ENCODE data around the gene TNKS2. TPM values are rescaled to one million over a fixed set of nuclear protein-coding genes. Genes with fewer than 3 reads are reported as not detected.

The TNKS2 gene
- total and polyA plus RNA-seq, 2 of the 13 experiments (the other 11 are each of a cell fraction or from before 2014, with no cell fraction given), result 15.2 to 19.4 TPM

DNA sequence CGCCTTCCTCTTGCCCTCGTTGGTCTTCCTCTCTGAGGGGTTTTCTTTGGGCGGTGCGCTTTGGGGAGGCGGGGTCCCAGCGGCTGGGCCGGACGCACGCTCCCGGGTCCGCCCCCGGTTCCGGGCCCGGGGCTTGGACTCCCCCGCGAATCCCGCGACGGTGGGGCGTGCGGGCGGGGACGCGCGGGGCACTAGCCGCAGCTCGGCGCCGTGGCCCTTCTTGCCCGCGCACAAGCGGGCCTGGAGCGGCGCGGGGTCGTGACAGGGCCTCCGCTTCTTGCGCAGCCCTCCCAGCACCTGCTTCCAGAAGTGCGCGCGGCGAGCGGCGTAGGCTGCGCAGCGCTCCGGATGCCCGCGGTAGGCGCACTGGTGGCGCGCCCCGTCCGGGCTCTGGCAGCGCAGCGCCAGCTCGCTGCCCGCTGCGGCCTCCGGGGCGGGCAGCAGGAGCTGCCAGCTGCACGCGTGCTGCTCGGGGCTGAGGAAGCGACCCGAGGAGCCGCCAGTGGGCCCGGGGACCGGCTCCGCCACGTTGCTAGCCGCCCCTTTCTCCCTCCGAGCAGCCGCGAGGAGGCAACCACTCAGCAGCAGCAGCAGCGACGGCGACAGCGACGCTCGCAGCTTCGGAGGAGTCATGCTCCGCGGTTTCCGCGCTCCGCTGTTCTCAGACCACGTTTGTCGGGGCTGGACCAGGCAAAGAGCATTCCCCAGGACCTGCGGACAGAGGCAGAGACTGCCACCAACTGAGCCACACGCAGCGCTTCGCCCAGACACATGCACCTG is 110.3 kb downstream of the TNKS2 start (continued):
- TF ChIP-seq ZBTB49 (CRISPR knock-in tag; IDR thresholded peaks at IDR 0.05; ENCODE audit: borderline replicate concordance), result no peak
- TF ChIP-seq ZNF317 (CRISPR knock-in tag; IDR thresholded peaks at IDR 0.05), result peak; percentile 79
- peak; percentile 86 for TF ChIP-seq ASH2L (IDR thresholded peaks at IDR 0.05; ENCODE audit: insufficient read length, low read depth, low read length)
- no peak for TF ChIP-seq CCAR2 (optimal IDR thresholded peaks at IDR 0.05; ENCODE audit: low read depth, low read length)
- no peak for TF ChIP-seq ZBTB20 (CRISPR knock-in tag; IDR thresholded peaks at IDR 0.05; ENCODE audit: borderline replicate concordance, low read depth)
- no peak for TF ChIP-seq MAFK (conservative IDR thresholded peaks at IDR 0.05 in 1 of 2, IDR thresholded peaks at IDR 0.05 in 1 of 2; ENCODE audit: low read length in 2 of 2)
- no peak for TF ChIP-seq HCFC1 (IDR thresholded peaks at IDR 0.05; ENCODE audit: low read depth, low read length)
- no peak for TF ChIP-seq ZNF652 (CRISPR knock-in tag; IDR thresholded peaks at IDR 0.05; ENCODE audit: borderline replicate concordance, low read depth)
- TF ChIP-seq HDAC6 (IDR thresholded peaks at IDR 0.05; ENCODE audit: low read depth, low read length), result no peak
- TF ChIP-seq NCOA1 (CRISPR knock-in tag; IDR thresholded peaks at IDR 0.05), result no peak
- TF ChIP-seq MAZ (IDR thresholded peaks at IDR 0.05; ENCODE audit: borderline replicate concordance, low read depth, low read length), result no peak
- TF ChIP-seq MAZ (CRISPR knock-in tag; IDR thresholded peaks at IDR 0.05; ENCODE audit: low read depth), result peak; percentile 59; the same call in 1 of the 2 replicates
- TF ChIP-seq ZFP82 (CRISPR knock-in tag; IDR thresholded peaks at IDR 0.05; ENCODE audit: borderline replicate concordance), result 0 out of 2 replicates have a peak, but pooled peaks have one; percentile 52
- no peak for TF ChIP-seq ZNF841 (CRISPR knock-in tag; IDR thresholded peaks at IDR 0.05; ENCODE audit: borderline replicate concordance)
- TF ChIP-seq THAP7 (CRISPR knock-in tag; IDR thresholded peaks at IDR 0.05), result peak; percentile 82
- TF ChIP-seq PHF8 (CRISPR knock-in tag; IDR thresholded peaks at IDR 0.05), result peak; percentile 75
- TF ChIP-seq NR1H2 (CRISPR knock-in tag; IDR thresholded peaks at IDR 0.05; ENCODE audit: borderline replicate concordance, low read depth), result no peak
- TF ChIP-seq E2F2 (CRISPR knock-in tag; IDR thresholded peaks at IDR 0.05; ENCODE audit: borderline replicate concordance), result no peak; the same call in 1 of the 2 replicates
- TF ChIP-seq ZNF230 (CRISPR knock-in tag; IDR thresholded peaks at IDR 0.05), result 0 out of 2 replicates have a peak, but pooled peaks have one; percentile 57
- TF ChIP-seq MTF1 (CRISPR knock-in tag; IDR thresholded peaks at IDR 0.05), result no peak
- TF ChIP-seq, protein P1, sequence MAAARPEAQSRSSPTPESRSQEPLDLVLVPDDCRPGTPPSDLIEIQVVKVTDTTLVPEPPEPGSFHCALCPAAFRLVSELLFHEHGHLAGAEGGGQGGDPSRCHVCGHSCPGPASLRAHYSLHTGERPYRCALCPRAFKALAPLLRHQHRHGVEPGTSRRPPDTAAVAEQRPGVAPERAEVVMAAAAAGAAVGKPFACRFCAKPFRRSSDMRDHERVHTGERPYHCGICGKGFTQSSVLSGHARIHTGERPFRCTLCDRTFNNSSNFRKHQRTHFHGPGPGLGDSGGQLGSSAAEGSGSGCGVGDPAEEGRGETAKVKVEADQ (CRISPR knock-in tag; IDR thresholded peaks at IDR 0.05; ENCODE audit: borderline replicate concordance), result no peak
- TF ChIP-seq ZNF354B (CRISPR knock-in tag; IDR thresholded peaks at IDR 0.05), result peak; percentile 43; the same call in 1 of the 2 replicates
- TF ChIP-seq ZNF263 (CRISPR knock-in tag; IDR thresholded peaks at IDR 0.05), result peak; percentile 39; the same call in 1 of the 2 replicates
